Thyroid gland (tissue), 4 donors: ENCODE data around the gene HAPSTR1.

Source experiments
- CTCF ChIP-seq, 6 experiments: fragments of 200-600 bp in 3 of 6; fragments of 450-650 bp in 3 of 6; sonication (generic) in 3 of 6; IDR thresholded peaks; one replicate each; pipeline ENCODE4 v1.5.1; 2016 to 2019; ENCODE audit warnings: antibody characterized with exemption in 6 of 6, mild to moderate bottlenecking in 2 of 6, inconsistent platforms in 1 of 6, moderate library complexity in 1 of 6
- POLR2A ChIP-seq, 2 donors: fragments of 450-650 bp; IDR thresholded peaks; one replicate each; pipeline ENCODE4 v1.6.1; 2017; ENCODE audit warnings: antibody characterized with exemption in 2 of 2, mild to moderate bottlenecking in 2 of 2, moderate library complexity in 1 of 2

GRCh38 chr16:9047689-9048301 lies 43.6 kb upstream of the HAPSTR1 start:
- TF ChIP-seq POLR2A (IDR thresholded peaks at IDR 0.05) (no peak), CTCF (IDR thresholded peaks at IDR 0.05) (no peak)
